HCT116 (cell line): ENCODE measurements around the gene SPATA33. TPM values are rescaled to one million over a fixed set of nuclear protein-coding genes. Genes with fewer than 3 reads are reported as not detected.

Experiments
- ATAC-seq: fragments of 200-7000 bp; cut with Tn5 transposase; 2 replicates; pipeline ENCODE4 v1.9.1; 2020; ENCODE audit warnings: mild to moderate bottlenecking, moderate library complexity
- BruUV-seq: library from RNA; stranded (reverse); fragments of 400-500 nt; replicated peaks from 2 replicates; lab custom pipeline; 2021; lab: Mats Ljungman, UMichigan
- CTCF ChIA-PET: fragments of 300-600 bp; sonication (Branson Sonifier 250); formaldehyde crosslinking; loops from one replicate; lab custom pipeline; 2021; ENCODE audit warnings: antibody characterized with exemption; lab: Charles Lee
- POLR2A ChIA-PET: fragments of 300-600, 350-600 bp; sonication (Branson Sonifier 250); formaldehyde crosslinking; loops from one replicate; lab custom pipeline; 2021; ENCODE audit warnings: antibody characterized with exemption; lab: Charles Lee
- RAD21 ChIA-PET, 2 experiments: fragments of 300-600 bp; sonication (Branson Sonifier 250); formaldehyde crosslinking; loops; one replicate each; lab custom pipeline; 2023; ENCODE audit warnings: low total read pairs in 2 of 2; ENCODE audit not compliant: uncharacterized antibody in 2 of 2, unreplicated experiment in 2 of 2, low non-redundant PET in 1 of 2; lab: Charles Lee
- DNase-seq: peaks from one replicate; pipeline ENCODE4 v3.0.0-alpha.2; 2010; ENCODE audit warnings: low read depth, low spot score
- H2AFZ ChIP-seq: fragments of 200-600 bp; shearing (Covaris generic), sonication (generic); 2 replicates; pipeline ENCODE4 v1.6.1; 2017; ENCODE audit warnings: low read depth, mixed run types, mixed read lengths, antibody characterized with exemption, low read length; ENCODE audit not compliant: poor library complexity, severe bottlenecking
- H3K27ac ChIP-seq: 2 replicates; pipeline ENCODE4 v1.5.1; 2012; ENCODE audit warnings: low read depth, low read length
- H3K27me3 ChIP-seq: fragments of 200-600 bp; sonication (generic); 2 replicates; pipeline ENCODE4 v1.6.1; 2016; ENCODE audit warnings: mixed run types, low read length, mixed read lengths; ENCODE audit not compliant: insufficient read depth
- H3K36me3 ChIP-seq, 2 experiments: fragments of 200-500 bp in 1 of 2; fragments of 200-600 bp in 1 of 2; sonication (Bioruptor generic) in 1 of 2; sonication (generic) in 1 of 2; 2 replicates each; pipeline versions ENCODE4 v1.5.1 to v1.6.1; 2014 to 2016; ENCODE audit warnings: low read length in 2 of 2, inconsistent platforms in 1 of 2, mixed read lengths in 1 of 2, mixed run types in 1 of 2; ENCODE audit not compliant: insufficient read depth in 2 of 2, control insufficient read depth in 1 of 2
- H3K4me1 ChIP-seq, 2 experiments: fragments of 200-600 bp in 1 of 2; sonication (generic) in 1 of 2; 2 replicates each; pipeline versions ENCODE4 v1.5.1 to v1.6.1; 2012 to 2017; ENCODE audit warnings: low read length in 2 of 2, inconsistent platforms in 1 of 2, mild to moderate bottlenecking in 1 of 2, mixed read lengths in 1 of 2, mixed run types in 1 of 2, moderate library complexity in 1 of 2; ENCODE audit not compliant: insufficient read depth in 2 of 2, control insufficient read depth in 1 of 2
- H3K4me2 ChIP-seq: fragments of 200-600 bp; sonication (generic); 2 replicates; pipeline ENCODE4 v1.6.1; 2017; ENCODE audit warnings: mixed run types, low read length, mixed read lengths
- H3K4me3 ChIP-seq, 2 experiments: fragments of 200-600 bp in 1 of 2; sonication (generic) in 1 of 2; replicated peaks in 1 of 2; 2 replicates each; pipeline ENCODE4 v1.5.1; 2011 to 2016; ENCODE audit warnings: low read length in 2 of 2, control low read depth in 1 of 2, low read depth in 1 of 2, mild to moderate bottlenecking in 1 of 2, mixed read lengths in 1 of 2, mixed run types in 1 of 2
- H3K79me2 ChIP-seq: fragments of 200-600 bp; sonication (generic); 2 replicates; pipeline ENCODE4 v1.6.1; 2017; ENCODE audit warnings: mild to moderate bottlenecking, mixed run types, low read length, moderate library complexity, mixed read lengths; ENCODE audit not compliant: insufficient read depth
- H3K9ac ChIP-seq: fragments of 200-600 bp; sonication (generic); 2 replicates; pipeline ENCODE4 v1.6.1; 2016; ENCODE audit warnings: low read length, mixed read lengths
- H3K9me2 ChIP-seq: fragments of 200-600 bp; sonication (generic), shearing (Covaris generic); 2 replicates; pipeline ENCODE4 v1.6.1; 2017; ENCODE audit warnings: mixed run types, mild to moderate bottlenecking, moderate library complexity; ENCODE audit not compliant: insufficient read depth
- H3K9me3 ChIP-seq, 2 experiments: fragments of 200-500 bp in 1 of 2; fragments of 200-600 bp in 1 of 2; sonication (Bioruptor generic) in 1 of 2; sonication (generic) in 1 of 2; 2 replicates each; pipeline ENCODE4 v1.6.1; 2014 to 2017; ENCODE audit warnings: low read length in 2 of 2, mixed read lengths in 2 of 2, inconsistent platforms in 1 of 2, low read depth in 1 of 2, mild to moderate bottlenecking in 1 of 2, mixed run types in 1 of 2, moderate library complexity in 1 of 2; ENCODE audit not compliant: control insufficient read depth in 1 of 2, insufficient read depth in 1 of 2
- H4K20me1 ChIP-seq: fragments of 200-600 bp; sonication (generic), shearing (Covaris generic); 2 replicates; pipeline ENCODE4 v1.6.1; 2017; ENCODE audit warnings: mixed run types, mild to moderate bottlenecking, moderate library complexity; ENCODE audit not compliant: insufficient read depth
- EZH2phosphoT487 ChIP-seq: fragments of 200-600 bp; IDR thresholded peaks from 2 replicates; pipeline ENCODE4 v1.6.1; 2018; ENCODE audit warnings: antibody characterized with exemption, borderline replicate concordance
- JUND ChIP-seq: IDR thresholded peaks from 2 replicates; pipeline ENCODE4 v1.6.1; 2012
- TCF7L2 ChIP-seq: IDR thresholded peaks from 2 replicates; pipeline ENCODE4 v1.7.0; 2011; ENCODE audit warnings: borderline replicate concordance, inconsistent platforms; ENCODE audit not compliant: insufficient read depth, insufficient read length; ENCODE audit errors: extremely low read depth
- YY1 ChIP-seq: IDR thresholded peaks from 2 replicates; pipeline ENCODE4 v1.6.1; 2011; ENCODE audit warnings: low read length, low read depth, moderate library complexity, mild to moderate bottlenecking; ENCODE audit not compliant: insufficient replicate concordance; ENCODE audit errors: extremely low read depth
- intact Hi-C: fragments of 100-400 bp; cut with micrococcal nuclease; formaldehyde crosslinking; loops from 2 replicates; pipeline ENCODE4 v1.10.0; 2022
- total RNA-seq: library from RNA; stranded (reverse); gene quantifications from one replicate; pipeline ENCODE4 v1.2.1, GENCODE V29; 2021; ENCODE audit not compliant: unreplicated experiment
- TF ChIP-seq, protein P1 (sequence below): IDR thresholded peaks from 2 replicates; pipeline ENCODE4 v1.6.1; 2012; ENCODE audit warnings: low read depth

The SPATA33 gene
- total RNA-seq, 1 experiment from 2014 or later, result 24.9 TPM

DNA sequence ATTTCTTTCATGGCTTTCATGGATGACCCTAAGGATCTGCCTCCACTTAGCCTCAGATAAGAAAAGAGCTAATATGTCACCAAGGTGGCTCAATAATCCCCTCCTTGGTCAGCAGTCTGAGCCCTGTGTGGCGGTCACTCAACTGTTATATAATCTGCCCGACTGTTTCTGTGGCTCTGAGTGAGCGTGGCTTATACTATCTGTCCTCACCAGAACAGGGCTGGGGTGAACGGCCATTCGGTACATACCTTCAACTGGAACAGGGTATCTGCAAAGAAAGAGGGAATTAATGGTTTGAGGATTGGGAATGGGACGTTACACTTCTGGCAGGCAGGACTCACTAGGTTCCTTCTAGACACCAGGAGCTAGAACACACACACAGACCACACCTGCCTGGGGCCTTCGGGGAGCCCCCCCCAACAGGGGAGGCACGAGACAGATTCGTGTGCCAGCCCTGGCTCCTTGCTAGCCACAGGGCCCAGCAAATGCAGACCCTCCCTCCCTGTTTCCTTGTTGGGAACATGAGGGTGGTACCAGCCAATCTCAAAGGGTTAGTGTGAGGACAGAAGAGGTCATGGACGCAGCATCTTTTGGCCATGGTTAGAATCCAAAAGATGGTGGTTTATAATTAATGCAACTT, 3.9 kb upstream of the SPATA33 start:
- TF ChIP-seq JUND (no peak), EZH2phosphoT487 (no peak), YY1 (no peak), TCF7L2 (no peak)
- Histone ChIP-seq H3K4me2 (no peak overlapping the region), H3K9me3 (no peaks in the 10 kb centered on the region), H3K9me2 (no peaks in the 10 kb centered on the region), H3K36me3 (peaks cover 11 to 25% of the 10 kb centered on the region in 2 experiments; a peak in 3 of 4 replicates), H3K27ac (no peak overlapping the region), H2AFZ (no peak overlapping the region), H4K20me1 (no peaks in the 10 kb centered on the region; the same call in 1 of the 2 replicates), H3K9ac (no peak overlapping the region), H3K4me1 (peaks cover 11 to 21% of the 10 kb centered on the region in 2 experiments; a peak in 3 of 4 replicates), H3K4me3 (no peak overlapping the region), H3K27me3 (no peaks in the 10 kb centered on the region), H3K79me2 (peaks cover 74% of the 10 kb centered on the region)
- ATAC-seq, result no peak
- DNase-seq, result no peak
- RAD21 ChIA-PET, result interaction anchor here in 1 of 2 experiments (0.7 kb wide), 1 partner anchor 12 kb away, joined by 4 read pairs; no protein-coding TSS in a partner anchor
- TSS peak; percentile 13 for BruUV-seq
- POLR2A ChIA-PET, result no interaction called here
- intact Hi-C loops, result no loop called here
- CTCF ChIA-PET, result no interaction called here

DNA sequence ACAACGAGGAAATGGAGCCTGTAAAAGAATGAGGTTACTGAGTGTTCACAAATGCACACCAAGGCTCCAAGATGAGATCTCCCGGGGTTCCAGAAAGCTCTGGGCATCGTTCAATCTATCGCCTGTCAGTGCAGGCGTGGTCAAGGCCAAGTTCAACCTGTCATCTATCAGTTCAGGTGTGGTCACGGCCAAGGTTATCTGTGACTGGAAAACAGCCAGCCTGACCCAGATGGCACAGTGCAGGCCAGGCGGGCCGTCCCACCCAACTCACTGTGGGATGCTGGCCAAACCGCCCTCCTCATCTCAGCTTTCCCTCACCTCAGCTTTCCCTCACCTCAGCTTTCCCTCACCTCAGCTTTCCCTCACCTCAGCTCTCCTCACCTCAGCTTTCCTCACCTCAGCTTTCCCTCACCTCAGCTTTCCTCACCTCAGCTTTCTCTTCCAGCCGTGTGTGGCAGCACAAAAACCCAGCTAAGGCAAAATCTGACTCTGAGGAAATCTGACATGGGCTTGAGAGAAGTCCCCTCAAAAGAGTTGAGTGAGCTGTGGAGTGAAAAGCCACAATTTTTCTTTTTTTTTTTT, 2.5 kb upstream of the SPATA33 start:
- Histone ChIP-seq H4K20me1 (no peaks in the 10 kb centered on the region; the same call in 1 of the 2 replicates), H3K79me2 (peaks cover 88% of the 10 kb centered on the region), H3K4me1 (peaks cover 16 to 26% of the 10 kb centered on the region in 2 experiments; a peak in 3 of 4 replicates), H3K4me3 (no peak overlapping the region), H2AFZ (no peak overlapping the region), H3K9me3 (no peaks in the 10 kb centered on the region), H3K27me3 (no peaks in the 10 kb centered on the region), H3K9ac (no peak overlapping the region), H3K36me3 (peaks cover 15 to 22% of the 10 kb centered on the region in 2 experiments), H3K4me2 (no peak overlapping the region), H3K27ac (no peak overlapping the region), H3K9me2 (no peaks in the 10 kb centered on the region)
- POLR2A ChIA-PET, result interaction anchor here (0.7 kb wide), 1 partner anchor 271 kb away, joined by 4 read pairs; no protein-coding TSS in a partner anchor
- RAD21 ChIA-PET, result no interaction called here
- CTCF ChIA-PET, result no interaction called here
- intact Hi-C loops, result no loop called here
- BruUV-seq, result no TSS peak
- no peak for ATAC-seq
- TF ChIP-seq, protein P1, sequence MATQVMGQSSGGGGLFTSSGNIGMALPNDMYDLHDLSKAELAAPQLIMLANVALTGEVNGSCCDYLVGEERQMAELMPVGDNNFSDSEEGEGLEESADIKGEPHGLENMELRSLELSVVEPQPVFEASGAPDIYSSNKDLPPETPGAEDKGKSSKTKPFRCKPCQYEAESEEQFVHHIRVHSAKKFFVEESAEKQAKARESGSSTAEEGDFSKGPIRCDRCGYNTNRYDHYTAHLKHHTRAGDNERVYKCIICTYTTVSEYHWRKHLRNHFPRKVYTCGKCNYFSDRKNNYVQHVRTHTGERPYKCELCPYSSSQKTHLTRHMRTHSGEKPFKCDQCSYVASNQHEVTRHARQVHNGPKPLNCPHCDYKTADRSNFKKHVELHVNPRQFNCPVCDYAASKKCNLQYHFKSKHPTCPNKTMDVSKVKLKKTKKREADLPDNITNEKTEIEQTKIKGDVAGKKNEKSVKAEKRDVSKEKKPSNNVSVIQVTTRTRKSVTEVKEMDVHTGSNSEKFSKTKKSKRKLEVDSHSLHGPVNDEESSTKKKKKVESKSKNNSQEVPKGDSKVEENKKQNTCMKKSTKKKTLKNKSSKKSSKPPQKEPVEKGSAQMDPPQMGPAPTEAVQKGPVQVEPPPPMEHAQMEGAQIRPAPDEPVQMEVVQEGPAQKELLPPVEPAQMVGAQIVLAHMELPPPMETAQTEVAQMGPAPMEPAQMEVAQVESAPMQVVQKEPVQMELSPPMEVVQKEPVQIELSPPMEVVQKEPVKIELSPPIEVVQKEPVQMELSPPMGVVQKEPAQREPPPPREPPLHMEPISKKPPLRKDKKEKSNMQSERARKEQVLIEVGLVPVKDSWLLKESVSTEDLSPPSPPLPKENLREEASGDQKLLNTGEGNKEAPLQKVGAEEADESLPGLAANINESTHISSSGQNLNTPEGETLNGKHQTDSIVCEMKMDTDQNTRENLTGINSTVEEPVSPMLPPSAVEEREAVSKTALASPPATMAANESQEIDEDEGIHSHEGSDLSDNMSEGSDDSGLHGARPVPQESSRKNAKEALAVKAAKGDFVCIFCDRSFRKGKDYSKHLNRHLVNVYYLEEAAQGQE, result no peak
- DNase-seq, result no peak
